GM21447 (cell line): ENCODE data around the gene MUC20.

ENCODE experiments used
- ATAC-seq: cut with Tn5 transposase; IDR thresholded peaks from one replicate; pipeline ENCODE4 v1.9.1; 2021; ENCODE audit not compliant: unreplicated experiment

The MUC20 gene

DNA sequence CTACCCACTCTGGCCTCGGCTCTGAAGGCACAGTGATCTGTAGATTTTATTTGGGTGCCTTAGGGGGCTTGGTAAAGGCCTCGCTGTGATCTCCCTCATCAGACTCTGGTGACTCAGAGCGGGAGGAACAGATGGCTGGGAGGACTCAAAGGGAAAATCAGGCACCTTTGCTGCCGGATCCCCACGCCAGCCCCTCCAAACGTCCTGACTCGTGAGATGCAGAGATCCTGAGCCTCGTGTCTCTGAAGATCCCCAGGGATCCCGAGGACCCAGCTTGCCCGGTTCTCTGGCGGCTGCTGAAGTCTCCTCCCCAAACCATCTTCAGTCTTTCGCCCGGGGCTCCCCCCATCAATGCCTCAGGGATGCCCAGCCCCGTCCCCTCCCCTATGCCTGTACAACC, 32.8 kb downstream of the MUC20 start:
- no peak for ATAC-seq

DNA sequence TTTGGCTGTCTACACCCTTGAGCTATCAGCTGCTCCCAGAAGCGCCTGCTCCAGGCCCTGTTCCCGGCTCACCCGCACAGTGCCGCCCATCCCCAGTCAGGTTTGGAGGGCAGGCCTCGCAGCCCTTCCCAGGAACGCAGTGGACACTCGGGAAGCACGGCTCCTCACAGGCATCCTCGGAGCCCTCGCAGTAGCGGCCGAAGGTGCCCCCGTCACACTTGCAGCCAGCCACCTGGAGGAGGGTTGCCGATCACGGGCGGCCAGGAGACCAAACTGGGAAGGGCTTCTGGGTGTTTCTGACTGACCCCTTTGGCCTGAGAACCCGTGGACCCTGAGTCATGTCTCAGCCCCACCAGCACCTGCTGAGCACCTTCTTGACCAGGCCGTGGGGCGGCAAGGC, 33.4 kb downstream of the MUC20 start:
- no peak for ATAC-seq

DNA sequence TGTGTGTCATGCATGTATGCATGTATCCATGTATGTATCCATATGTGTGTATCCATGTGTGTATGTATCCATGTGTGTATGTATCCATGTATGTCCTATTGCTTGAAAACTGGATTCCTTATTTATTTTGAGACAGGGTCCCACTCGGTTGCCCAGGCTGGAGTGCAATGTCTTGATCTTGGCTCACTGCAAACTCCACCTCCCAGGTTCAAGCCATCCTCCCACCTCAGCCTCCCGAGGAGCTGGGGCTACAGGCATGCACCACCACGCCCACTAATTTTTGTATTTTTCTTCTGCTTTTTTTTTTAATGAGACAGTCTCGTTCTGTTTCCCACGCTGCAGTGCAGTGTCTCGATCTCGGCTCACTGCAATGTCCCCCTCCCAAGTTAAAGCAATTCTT, 34.1 kb downstream of the MUC20 start:
- ATAC-seq, result no peak

DNA sequence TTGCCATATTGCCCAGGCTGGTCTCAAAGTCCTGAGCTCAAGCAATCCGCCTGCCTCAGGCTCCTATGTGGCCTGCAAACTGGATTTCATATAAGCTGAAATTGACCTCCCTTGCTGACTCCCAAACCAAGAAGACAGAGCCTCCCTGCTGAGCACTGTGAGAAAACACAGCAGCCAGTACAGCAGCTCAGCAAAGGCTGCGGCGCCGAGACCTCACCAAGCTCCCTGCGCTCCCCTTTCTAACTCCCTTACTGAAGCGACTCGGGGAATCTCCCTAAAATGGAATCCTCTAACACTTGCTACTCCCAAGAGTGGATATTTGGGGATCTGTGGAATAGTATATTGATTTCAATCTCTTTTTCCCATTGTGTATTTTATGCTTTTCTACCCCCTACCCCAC, 34.6 kb downstream of the MUC20 start:
- ATAC-seq, result no peak

DNA sequence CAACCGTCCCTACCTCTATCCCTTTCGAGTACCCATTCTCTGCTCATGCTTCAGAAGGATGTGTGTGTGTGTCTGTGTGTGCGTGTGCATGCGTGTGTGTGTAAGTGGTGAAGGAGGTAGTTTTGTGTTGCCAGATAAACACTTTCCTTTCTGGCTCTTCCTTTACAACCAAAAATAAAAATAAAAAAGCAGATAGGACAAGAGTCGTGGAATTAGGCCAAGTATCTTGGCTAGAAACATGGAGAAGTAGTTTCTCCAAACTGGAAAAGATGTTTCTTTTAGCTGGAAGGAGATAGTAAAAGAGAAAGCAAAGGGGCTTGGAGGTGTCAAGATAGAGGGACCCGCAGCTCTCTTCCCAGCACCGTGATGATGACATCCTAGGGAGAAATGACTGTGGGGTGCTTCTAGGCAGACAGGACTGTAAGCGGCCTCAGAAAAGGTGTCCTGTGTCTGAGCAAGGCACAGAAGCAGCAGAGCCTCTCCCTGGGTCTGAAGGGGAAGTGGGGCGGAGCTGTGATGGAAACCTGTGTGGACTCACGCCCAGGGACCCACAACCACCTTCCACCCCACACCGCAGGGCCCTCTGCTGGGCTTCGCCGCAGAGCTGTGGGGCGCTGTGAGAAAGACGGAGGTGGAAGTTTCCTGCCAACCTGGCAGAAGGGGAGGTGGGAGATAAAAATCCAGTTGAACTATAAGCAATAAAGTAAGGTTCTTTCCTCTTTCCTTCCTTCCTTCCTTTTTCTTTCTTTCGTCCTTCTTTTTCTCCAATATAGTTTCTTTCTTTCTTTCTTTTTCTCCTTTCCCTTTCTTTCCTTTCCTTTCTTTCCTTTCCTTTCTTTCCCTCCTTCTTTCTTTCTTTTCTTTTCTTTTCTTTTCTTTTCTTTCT, 35.3 kb downstream of the MUC20 start:
- no peak for ATAC-seq

DNA sequence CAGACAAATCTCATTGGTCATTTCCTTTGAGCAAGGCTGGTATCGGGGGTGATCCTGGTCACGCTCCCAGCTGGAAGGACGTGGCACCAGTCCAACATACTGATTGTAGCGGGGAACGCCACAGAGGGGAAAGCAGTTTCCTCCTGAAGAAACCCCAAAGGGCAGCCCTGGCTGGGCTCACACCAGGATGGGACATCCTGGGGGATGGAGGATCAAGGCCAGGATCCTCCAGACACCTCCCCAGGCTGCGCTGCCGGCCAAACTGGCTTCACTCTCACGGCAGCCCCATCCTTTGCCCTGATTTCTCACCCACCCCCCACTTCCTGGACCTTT, 36.6 kb downstream of the MUC20 start:
- ATAC-seq, result no peak

DNA sequence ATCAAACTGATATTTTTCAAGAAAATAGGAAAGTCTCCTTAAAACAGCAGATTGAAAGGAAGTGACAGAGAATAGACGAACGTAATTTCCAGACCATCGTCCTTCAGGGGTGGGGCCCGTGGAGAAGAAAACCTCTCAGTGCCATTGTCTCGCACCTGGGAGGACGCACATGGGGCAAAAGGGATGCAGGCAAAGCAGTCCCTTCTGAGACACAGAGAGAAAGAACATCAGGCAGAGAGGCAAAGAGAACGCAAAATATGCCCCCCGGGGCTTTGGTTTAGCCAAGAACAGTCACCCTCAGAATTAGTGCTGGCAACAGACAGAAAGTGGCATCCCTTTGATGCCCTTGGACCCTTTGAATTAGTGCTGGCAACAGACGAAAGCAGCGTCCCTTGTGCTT, 37.0 kb downstream of the MUC20 start:
- no peak for ATAC-seq

DNA sequence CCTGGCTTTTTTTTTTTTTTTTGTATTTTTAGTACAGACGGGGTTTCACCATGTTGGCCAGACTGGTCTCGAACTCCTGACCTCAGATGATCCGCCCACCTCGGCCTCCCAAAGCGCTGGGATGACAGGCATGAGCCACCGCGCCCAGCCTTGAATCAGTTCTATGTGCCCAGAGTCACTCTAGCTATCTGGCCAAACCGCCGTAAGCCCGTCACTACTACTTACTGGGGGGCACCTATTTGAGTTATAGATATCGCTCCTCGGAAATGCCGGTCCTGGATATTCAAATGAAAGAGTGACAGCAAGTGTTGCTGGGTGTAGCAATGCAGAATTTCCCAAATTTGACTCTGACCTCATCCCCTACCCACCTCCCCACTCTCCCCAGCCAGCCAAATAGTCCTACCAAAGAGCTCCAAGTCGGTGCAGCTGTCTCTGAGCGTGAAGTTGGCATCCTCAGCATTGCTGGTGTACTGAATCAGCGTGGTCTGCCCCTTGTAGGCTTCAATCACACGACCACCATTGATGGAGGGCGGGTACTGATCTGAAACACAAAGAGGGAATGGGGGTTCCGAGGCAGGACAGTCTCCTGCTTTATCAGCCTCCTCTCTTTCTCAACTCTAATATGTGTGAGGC, 38.1 kb downstream of the MUC20 start:
- ATAC-seq, result no peak

DNA sequence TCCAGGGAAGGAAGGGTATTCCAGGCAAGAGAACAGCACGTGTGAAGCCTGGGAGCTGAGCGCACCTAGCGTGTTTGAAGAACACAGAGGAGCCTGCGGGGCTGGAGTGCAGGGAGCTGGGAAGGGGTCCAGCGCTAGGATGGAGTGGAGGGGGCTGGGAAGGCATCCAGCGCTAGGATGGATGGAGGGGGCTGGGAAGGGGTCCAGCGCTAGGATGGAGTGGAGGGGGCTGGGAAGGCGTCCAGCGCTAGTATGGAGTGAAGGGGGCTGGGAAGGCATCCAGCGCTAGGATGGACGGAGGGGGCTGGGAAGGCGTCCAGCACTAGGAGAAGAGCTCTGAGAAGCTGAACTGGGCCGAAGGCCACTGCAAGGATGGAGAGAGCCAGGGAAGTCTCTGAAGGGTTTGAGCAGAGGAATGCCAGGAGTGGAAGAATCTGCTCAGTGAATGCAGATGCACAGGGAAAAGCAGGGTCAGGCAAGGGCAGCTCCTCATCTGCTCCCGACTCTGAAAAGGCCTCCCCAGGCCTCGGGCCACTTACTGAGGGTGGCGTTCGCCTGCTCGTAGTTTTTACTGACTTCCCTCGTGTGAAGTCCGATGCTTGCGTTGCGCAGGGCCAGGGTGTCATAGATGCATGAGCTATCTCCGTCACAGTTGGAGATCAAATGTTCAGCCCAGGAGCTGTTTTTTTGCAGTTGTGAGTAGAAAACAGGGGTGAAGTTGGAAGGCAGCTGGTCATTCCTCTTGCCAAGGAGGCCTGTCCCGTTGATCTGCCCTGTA, 39.8 kb downstream of the MUC20 start:
- ATAC-seq, result no peak

DNA sequence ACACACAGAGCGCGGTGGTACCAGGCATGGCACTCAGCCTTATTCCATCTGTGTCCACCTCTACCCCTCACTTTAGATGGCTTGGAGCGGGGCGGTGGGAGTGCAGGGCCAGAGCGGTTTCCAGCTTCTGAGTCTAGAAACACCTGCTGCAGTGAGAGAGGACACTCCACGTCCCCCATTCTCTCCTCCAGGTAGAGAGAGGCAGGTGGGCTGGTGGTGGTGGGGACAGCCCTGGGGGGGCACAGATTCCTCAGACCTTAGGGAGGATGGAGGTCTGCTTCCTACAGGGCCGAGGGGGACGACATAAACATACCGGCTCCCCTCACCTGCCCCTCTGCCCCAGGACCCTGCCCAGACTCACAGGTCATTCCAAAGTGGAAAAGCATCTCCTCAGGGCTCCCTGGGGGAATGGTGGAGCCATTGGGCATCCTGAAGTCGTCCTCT, 40.4 kb downstream of the MUC20 start:
- ATAC-seq, result no peak

DNA sequence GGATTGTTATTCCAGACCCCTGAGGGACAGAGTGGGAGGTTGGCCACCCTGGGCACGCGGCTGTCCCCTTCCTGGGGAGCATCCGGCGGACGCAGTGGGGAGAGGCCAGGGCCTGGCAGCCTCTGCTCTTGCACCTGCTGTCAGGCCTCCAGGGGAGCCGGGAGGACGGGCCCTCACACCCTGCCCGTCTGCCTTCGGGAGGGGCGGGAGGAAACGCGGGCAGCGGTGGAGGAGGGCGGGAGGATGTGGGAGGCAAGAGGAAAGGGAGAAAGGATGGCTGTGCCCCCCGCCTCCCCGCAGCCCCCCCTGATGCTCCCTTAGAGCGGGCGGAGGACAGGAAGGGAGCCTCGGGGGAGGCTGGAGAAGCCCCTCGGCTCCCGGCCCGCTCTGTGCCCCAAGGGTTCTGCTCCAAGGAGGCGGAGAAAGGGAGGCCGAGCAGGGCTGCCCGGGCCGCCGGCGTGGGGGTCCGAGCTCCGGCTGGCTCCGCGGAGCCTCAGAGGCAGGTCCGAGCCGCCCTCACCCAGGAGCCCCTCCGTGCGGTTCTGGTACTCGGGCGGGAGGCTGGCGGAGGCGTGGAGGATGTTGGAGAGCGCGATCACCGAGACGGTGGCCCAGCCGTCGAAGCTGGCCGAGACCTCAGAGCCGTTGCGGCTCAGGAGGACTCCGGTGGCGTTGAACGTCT, 40.9 kb downstream of the MUC20 start:
- ATAC-seq, result no peak

DNA sequence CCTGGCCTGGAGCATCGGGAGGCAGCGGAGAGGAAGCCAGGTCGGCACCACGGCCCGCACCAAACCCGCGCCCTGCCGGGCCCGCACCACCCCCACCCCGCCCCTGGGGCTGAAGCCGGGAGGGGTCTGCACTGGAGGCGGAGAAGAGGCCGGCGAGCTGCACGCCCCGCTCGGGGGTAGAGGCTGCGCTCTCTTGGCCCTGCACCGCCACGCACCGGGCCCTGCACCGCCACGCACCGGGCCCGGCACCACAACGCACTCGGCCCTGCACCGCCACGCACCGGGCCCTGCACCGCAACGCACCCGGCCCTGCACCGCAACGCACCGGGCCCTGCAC, 41.4 kb downstream of the MUC20 start:
- no peak for ATAC-seq

DNA sequence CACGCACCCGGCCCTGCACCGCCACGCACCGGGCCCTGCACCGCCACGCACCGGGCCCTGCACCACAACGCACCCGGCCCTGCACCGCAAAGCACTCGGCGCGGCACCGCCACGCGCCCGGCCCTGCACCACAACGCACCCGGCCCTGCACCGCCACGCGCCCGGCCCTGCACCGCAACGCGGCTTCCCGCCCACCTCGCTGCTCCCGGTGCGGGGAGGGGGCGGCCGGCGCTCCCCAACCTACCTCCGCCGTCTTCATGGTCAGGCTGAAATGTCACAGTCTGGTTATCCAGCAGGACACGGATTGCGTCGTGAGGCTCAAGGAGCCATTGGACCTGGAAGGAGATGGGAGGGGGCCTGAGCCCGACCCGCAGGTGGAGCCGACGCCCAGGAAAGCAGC, 41.8 kb downstream of the MUC20 start:
- ATAC-seq, result no peak

DNA sequence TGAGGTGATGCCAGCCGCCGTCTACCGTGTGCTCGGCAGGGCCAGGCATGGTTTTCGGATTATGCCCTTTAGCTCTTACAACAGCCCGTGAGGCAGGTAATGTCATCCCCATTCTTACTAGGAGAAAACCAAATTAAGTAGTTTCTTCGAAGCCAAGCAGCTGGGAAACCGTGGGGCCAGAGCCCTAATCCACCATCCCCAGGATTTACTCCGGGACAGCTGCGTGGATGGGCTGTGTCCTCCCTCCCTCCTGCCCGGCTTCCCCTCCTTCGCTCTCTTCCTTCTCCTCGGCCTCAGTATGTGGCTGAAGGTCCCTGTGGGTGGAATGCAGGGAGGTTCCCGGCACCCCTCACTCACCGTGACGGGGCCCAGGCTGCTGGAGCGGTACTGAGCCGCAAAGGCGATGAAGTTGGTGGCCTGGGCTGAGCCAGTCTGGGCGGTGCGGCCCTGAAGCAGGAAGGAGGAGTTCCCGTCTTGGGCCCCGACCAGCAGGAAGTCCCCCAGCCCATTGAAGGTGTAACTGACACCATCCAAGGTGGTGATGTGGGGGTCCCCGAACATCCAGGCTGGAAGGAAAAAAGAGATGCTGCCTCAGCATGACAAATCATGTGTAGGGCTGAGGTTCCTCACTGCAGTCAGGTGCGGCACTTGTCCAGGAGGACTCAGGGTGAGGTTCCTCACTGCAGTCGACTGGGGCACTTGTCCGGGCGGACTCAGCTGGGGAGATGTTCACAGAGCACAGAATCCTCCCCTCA, 42.5 kb downstream of the MUC20 start:
- no peak for ATAC-seq

DNA sequence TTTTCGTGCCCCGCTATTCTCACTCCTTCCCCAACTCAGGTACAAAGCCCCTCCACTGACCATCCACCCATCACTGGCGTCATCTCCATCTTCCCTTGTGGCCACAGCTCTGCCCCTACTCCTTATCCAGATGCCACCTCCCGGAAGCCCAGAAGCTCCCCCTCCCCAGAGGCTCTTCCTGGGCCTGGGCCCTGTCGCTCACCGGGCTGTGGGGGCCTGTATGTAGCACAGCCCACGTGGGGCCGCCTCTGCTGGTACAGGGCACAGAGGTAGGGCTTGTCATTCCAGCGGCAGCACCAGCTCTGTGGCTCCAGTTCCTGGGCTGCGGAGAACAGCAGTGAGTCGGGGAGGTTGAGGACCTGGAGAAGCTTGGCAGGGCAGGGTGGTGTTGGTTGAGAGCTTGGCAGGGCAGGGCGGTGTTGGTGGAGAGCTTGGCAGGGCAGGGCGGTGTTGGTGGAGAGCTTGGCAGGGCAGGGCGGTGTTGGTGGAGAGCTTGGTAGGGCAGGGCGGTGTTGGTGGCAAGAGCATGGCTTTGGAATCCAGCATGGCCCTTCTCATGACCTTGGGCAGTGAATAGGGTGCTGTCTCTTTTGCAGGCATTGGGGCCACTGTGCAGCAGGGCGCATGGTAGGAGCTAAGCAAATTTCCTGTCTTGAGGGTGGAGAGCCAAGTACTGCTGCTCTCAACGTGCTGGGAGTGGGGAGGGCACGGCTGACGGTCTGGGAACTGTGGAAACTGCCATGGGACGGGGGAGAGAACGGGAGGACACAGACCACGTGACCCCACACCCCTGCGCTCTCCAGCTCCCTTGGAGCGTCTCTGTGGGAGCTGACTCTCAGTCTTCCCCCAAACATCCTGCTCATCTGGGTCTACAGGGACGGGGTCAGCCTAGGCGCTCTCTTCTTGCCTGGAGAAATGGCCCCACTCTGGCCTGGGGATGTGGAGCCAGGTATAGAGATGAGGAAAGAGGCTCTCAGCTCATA, 43.4 kb downstream of the MUC20 start:
- no peak for ATAC-seq

DNA sequence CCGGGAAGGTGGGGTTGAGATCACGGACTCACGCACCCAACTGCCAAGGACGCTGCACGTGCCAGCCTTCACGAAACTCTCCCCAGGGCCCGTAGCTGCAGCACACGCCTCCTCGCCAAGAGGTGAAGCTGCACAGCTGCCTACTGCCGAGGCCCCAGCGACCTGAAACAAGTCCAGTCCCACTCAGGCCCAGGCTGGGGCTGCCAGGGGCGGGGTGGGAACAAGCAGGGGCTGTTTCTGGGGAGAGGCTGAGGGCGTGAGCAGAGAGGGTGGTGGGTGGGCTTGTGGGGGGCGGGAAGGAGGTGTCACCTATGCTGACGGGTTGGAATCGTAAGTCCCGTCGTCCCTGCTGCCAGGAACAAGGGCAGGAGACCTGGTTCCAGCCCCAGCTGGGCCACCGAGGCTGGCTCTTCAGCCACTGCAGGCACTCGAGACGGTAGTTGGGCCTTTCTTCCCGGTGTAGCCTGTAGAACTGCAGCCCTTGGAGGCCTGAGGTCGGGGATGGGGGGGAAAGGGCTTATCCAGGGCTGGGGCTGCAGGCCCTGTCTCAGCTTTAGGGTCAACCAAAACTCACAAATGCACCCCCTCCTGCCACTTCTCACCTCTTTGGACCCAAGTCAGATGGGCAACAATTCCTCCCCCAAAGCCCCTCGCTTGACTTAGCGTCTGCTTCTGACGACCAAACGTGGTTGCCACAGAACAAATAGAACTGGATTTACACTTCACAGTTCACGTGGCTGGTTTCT, 44.4 kb downstream of the MUC20 start:
- ATAC-seq, result no peak

DNA sequence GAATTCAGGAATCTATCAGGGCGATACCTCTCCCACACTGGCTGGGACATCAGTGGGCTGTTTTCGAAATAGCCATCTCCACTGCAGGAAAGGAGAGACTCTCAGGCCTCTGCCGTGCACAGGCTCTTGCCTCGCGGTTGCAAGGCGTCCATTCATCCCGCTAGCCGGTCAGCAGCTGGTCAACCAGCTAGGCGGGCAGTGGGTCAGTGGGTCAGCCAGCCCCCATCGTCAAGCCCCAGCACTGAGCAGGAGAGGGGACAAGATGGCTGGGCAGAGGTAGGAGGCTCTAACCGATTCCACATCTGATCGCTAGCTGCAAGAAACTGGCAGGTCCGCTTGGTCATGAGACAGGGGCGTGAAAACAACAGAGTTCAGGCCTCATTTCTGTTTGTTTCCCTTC, 45.9 kb downstream of the MUC20 start:
- no peak for ATAC-seq

DNA sequence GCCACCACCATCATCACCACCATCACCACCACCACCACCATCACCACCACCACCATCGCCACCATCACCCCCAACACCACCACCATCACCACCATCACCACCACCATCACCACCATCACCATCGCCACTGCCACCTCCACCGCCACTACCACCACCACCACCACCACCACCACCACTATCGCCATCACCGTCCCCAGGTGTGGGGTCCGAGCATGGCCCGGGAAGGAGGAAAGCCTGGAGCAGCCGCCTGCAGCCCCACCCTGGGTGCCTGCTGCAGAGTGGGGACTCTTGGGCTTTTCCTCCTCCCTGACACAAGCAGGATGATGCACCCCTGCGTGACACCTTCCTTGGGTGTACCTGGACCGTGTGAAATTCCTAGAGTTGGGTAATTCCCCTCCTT, 47.0 kb downstream of the MUC20 start:
- no peak for ATAC-seq

DNA sequence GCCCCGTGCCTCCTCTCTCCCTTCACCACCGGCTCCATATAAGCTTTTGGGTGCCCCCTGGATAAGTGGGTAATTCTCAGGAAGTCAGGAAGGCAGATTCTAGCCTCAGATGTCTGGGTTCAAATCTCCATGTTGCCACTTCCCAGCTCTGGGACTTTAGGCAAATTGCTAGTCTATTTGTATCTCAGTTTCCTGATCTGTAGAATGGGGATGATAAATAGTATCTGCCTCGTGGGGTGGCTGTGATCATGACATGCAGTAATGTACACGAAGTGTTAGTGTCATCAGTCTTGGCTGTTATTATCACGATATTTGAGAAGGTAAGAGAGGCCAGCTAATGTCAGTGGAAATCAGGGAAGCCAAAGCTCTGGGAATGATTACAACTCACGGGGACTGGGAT, 47.6 kb downstream of the MUC20 start:
- no peak for ATAC-seq
